ENCODE data around the gene SLCO6A1. TPM values are rescaled to one million over a fixed set of nuclear protein-coding genes. Genes with fewer than 3 reads are reported as not detected.

SLCO6A1 gene
- total and polyA plus RNA-seq, 4 donors = not detected

DNA sequence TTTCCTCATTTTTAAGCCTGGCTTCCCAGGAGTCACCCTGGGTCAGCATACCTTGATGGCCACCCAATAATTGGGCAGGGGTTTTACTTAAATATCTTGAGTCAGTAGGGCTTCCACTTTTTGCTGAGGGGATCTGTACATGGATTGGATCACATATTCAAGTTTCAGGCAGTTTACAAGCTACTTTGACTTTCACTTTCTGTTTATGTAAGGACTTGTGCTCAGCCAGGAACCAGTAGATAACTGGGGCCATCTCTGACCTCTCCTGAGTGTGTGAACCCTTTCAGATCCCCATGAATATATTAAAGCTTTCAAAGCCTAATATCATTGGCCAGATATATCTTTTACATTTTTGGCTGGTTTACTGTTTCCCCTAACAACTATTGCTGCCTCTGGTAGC is 45.1 kb downstream of the SLCO6A1 start:
- Histone ChIP-seq H3K4me3 (ENCODE audit: low read depth, low read length) (no peak overlapping the region), H3K9me3 (ENCODE audit: control insufficient read depth, insufficient read depth, low read length) (peaks cover 2% of the 10 kb centered on the region), H3K27me3 (ENCODE audit: control insufficient read depth, insufficient read depth, low read length) (no peaks in the 10 kb centered on the region), H3K36me3 (ENCODE audit: control insufficient read depth, insufficient read depth, low read length) (no peaks in the 10 kb centered on the region), H3K27ac (ENCODE audit: low read depth, low read length) (no peak overlapping the region), H3K4me1 (ENCODE audit: control insufficient read depth, insufficient read depth, low read length) (no peaks in the 10 kb centered on the region)
- no peak for DNase-seq (ENCODE audit: low read depth in 4 of 6, low spot score in 6 of 6)

DNA sequence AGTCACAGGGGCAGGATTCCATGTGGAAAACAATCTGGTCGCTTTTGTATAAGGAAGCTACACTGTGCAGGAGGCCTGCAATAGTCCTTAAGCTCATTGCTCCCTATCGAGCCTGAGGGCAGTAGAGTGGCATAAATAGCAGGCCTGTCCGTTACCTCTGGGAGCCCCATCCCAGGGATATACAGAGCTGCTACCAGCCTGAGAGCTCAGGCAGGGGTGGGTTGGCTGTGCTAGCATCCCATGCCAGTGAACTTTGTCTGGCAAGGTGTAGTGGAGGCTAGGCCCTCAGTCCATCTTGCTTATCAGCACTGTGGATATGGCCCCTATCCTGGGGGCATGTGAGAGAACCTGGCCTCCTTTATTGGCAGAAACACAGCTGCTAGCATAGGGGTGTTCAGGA is 47.7 kb downstream of the SLCO6A1 start:
- H3K27ac ChIP-seq (ENCODE audit: low read depth, low read length) = no peak overlapping the region
- no peak overlapping the region for H3K4me3 ChIP-seq (ENCODE audit: low read depth, low read length)
- WGBS (ENCODE audit: insufficient coverage) = 92% methylated on average over 3 of the region's 3 CpGs
- H3K4me1 ChIP-seq (ENCODE audit: control insufficient read depth, insufficient read depth, low read length) = no peaks in the 10 kb centered on the region
- DNase-seq (ENCODE audit: low read depth in 4 of 6, low spot score in 6 of 6) = no peak
- H3K36me3 ChIP-seq (ENCODE audit: control insufficient read depth, insufficient read depth, low read length) = no peaks in the 10 kb centered on the region
- H3K9me3 ChIP-seq (ENCODE audit: control insufficient read depth, insufficient read depth, low read length) = peaks cover 2% of the 10 kb centered on the region
- H3K27me3 ChIP-seq (ENCODE audit: control insufficient read depth, insufficient read depth, low read length) = no peaks in the 10 kb centered on the region

DNA sequence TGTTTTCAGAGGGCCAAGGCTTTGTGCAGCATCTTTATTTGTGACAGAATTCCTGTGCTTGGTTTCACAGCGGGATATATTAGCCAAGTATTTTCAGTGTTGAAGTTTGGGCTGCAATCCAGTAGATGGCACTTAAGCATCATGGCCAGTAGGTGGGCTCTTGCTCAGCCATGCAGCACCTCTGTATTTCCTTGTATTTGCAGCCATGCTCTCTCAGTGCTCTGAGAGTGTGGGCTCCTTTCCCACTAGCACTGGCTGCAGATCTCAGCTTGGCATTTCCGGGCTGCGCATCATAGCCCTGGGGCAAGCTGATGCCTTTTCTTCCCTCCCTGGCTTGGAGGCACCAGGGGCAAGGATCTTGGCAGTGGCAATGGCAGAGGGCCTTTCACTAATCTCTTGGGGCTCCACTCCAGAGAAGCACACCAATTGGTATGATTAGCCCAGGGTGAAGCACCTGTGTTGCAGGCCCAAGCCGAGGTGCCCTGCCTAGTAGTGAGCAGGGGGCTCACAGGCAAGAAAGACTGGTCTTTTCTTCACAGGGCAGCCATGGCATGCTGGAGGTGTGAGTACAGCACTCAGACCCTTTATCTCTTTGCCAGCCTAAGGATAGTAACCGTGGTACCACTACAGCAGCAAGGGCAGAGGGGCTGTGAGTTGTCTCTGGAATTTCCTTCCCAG is 48.3 kb downstream of the SLCO6A1 start:
- H3K4me3 ChIP-seq (ENCODE audit: low read depth, low read length) = no peak overlapping the region
- no peaks in the 10 kb centered on the region for H3K27me3 ChIP-seq (ENCODE audit: control insufficient read depth, insufficient read depth, low read length)
- 88% methylated on average over 5 of the region's 5 CpGs for WGBS (ENCODE audit: insufficient coverage)
- no peak for DNase-seq (ENCODE audit: low read depth in 4 of 6, low spot score in 6 of 6)
- no peak overlapping the region for H3K27ac ChIP-seq (ENCODE audit: low read depth, low read length)
- peaks cover 2% of the 10 kb centered on the region for H3K9me3 ChIP-seq (ENCODE audit: control insufficient read depth, insufficient read depth, low read length)
- no peaks in the 10 kb centered on the region for H3K4me1 ChIP-seq (ENCODE audit: control insufficient read depth, insufficient read depth, low read length)
- no peaks in the 10 kb centered on the region for H3K36me3 ChIP-seq (ENCODE audit: control insufficient read depth, insufficient read depth, low read length)

DNA sequence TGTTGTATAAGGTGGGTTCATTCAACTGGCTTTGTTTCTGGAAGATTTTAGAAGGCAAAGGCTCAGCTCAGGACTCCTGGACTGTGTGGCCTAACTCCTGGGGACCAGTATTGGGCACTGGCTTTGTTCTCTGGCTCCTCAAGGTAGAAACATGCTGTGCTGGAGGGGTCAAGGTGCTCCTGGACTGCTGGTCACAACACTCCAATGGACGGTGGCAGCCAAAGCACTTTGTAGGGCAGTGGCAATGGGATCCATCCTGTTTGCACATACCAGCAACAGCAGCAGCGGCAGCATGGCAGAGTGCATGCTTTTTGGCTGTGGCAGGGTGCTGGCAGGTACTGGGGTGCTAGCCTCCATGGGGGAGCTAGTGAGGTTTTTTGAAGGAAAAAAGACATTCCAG is 65.3 kb downstream of the SLCO6A1 start:
- no peaks in the 10 kb centered on the region for H3K4me1 ChIP-seq (ENCODE audit: control insufficient read depth, insufficient read depth, low read length)
- H3K4me3 ChIP-seq (ENCODE audit: low read depth, low read length) = no peak overlapping the region
- no peaks in the 10 kb centered on the region for H3K36me3 ChIP-seq (ENCODE audit: control insufficient read depth, insufficient read depth, low read length)
- DNase-seq (ENCODE audit: low read depth in 4 of 6, low spot score in 6 of 6) = no peak
- H3K9me3 ChIP-seq (ENCODE audit: control insufficient read depth, insufficient read depth, low read length) = no peaks in the 10 kb centered on the region
- 64% methylated on average over 2 of the region's 2 CpGs for WGBS (ENCODE audit: insufficient coverage)
- H3K27ac ChIP-seq (ENCODE audit: low read depth, low read length) = no peak overlapping the region
- H3K27me3 ChIP-seq (ENCODE audit: control insufficient read depth, insufficient read depth, low read length) = no peaks in the 10 kb centered on the region

DNA sequence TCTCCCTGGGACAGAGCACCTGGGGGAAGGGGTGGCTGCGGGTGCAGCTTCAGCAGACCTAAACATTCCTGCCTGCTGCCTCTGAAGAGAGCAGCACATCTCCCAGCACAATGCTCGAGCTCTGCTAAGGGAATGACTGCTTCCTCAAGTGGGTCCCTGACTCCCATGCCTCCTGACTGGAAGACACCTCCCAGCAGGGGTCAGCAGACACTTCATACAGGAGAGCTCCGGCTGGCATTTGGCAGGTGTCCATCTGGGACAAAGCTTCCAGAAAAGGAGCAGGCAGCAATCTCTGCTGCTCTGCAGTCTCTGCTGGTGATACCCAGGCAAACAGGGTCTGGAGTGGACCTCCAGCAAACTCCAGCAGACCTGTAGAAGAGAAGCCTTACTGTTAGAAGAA is 77.2 kb downstream of the SLCO6A1 start:
- Histone ChIP-seq H3K9me3 (ENCODE audit: control insufficient read depth, insufficient read depth, low read length) (no peaks in the 10 kb centered on the region), H3K27me3 (ENCODE audit: control insufficient read depth, insufficient read depth, low read length) (no peaks in the 10 kb centered on the region), H3K4me1 (ENCODE audit: control insufficient read depth, insufficient read depth, low read length) (no peaks in the 10 kb centered on the region), H3K36me3 (ENCODE audit: control insufficient read depth, insufficient read depth, low read length) (no peaks in the 10 kb centered on the region), H3K4me3 (ENCODE audit: low read depth, low read length) (no peak overlapping the region), H3K27ac (ENCODE audit: low read depth, low read length) (no peak overlapping the region)
- WGBS (ENCODE audit: insufficient coverage) = 79% methylated on average over 3 of the region's 3 CpGs
- DNase-seq (ENCODE audit: low read depth in 4 of 6, low spot score in 6 of 6) = peak in 1 of 6 donors; percentile 3

DNA sequence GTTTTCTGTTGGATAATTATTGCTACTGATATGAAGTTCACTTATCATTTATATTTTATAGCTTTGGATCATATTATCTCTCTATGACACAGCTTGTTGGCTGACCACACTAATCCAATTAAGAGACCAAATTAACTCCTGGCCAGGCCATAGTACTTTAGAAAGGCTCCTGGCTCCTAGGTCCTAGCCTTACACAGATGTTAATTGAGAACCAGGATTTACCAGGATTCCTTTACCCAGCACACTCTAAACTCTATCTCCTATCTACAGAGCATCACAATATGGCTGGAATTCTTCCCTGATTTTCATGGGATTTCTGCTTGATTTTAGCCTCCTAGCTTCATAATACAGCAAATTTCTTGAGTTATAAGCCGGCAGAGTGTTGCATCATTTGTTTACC is 80.3 kb downstream of the SLCO6A1 start:
- DNase-seq (ENCODE audit: low read depth in 4 of 6, low spot score in 6 of 6) = no peak
- Histone ChIP-seq H3K9me3 (ENCODE audit: control insufficient read depth, insufficient read depth, low read length) (no peaks in the 10 kb centered on the region), H3K36me3 (ENCODE audit: control insufficient read depth, insufficient read depth, low read length) (no peaks in the 10 kb centered on the region), H3K4me3 (ENCODE audit: low read depth, low read length) (no peak overlapping the region), H3K27ac (ENCODE audit: low read depth, low read length) (no peak overlapping the region), H3K27me3 (ENCODE audit: control insufficient read depth, insufficient read depth, low read length) (no peaks in the 10 kb centered on the region), H3K4me1 (ENCODE audit: control insufficient read depth, insufficient read depth, low read length) (no peaks in the 10 kb centered on the region)
- no CpG with 5 or more reads among the region's 1 CpG for WGBS (ENCODE audit: insufficient coverage)

DNA sequence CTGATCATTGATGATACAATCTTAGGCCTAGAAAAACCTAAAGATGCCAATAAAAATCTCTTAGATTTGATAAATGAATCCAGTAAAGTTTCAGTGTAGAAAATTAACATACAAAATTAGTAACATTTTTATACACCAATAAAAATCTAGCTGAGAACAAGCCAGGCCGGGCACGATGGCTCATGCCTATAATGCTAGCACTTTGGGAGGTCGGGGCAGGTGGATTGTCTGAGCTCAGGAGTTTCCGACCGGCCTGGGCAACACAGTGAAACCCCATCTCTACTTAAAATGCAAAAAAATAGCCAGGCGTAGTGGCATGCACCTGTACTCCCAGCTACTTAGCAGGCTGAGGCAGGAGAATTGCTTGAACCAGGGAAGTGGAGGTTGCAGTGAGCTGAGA is 84.4 kb downstream of the SLCO6A1 start:
- no peak overlapping the region for H3K4me3 ChIP-seq (ENCODE audit: low read depth, low read length)
- no peaks in the 10 kb centered on the region for H3K9me3 ChIP-seq (ENCODE audit: control insufficient read depth, insufficient read depth, low read length)
- no peaks in the 10 kb centered on the region for H3K36me3 ChIP-seq (ENCODE audit: control insufficient read depth, insufficient read depth, low read length)
- no peak for DNase-seq (ENCODE audit: low read depth in 4 of 6, low spot score in 6 of 6)
- H3K4me1 ChIP-seq (ENCODE audit: control insufficient read depth, insufficient read depth, low read length) = no peaks in the 10 kb centered on the region
- 93% methylated on average over 3 of the region's 6 CpGs for WGBS (ENCODE audit: insufficient coverage)
- no peak overlapping the region for H3K27ac ChIP-seq (ENCODE audit: low read depth, low read length)
- H3K27me3 ChIP-seq (ENCODE audit: control insufficient read depth, insufficient read depth, low read length) = no peaks in the 10 kb centered on the region

DNA sequence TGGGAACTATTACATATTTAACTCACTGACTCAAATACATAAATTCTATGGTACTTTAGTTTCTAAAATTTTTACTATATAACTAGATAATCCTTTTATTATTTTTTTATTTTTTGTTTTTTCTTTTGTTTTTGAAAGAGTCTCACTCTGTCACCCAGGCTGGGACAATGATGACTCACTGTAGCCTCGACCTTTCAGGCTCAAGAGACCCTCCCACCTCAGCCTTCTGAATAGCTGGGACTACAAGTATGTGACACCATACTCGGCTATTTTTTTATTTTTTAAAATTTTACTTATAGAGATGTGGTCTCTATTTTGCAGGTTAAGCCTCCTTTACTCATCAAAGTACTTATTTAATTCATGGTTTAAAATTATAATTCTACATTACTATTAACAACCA is 110.6 kb downstream of the SLCO6A1 start:
- no CpG with 5 or more reads among the region's 2 CpGs for WGBS (ENCODE audit: insufficient coverage)
- DNase-seq (ENCODE audit: low read depth in 4 of 6, low spot score in 6 of 6) = no peak
- peaks cover 4% of the 10 kb centered on the region for H3K9me3 ChIP-seq (ENCODE audit: control insufficient read depth, insufficient read depth, low read length)
- no peak overlapping the region for H3K27ac ChIP-seq (ENCODE audit: low read depth, low read length)
- no peaks in the 10 kb centered on the region for H3K27me3 ChIP-seq (ENCODE audit: control insufficient read depth, insufficient read depth, low read length)
- H3K4me1 ChIP-seq (ENCODE audit: control insufficient read depth, insufficient read depth, low read length) = no peaks in the 10 kb centered on the region
- no peak overlapping the region for H3K4me3 ChIP-seq (ENCODE audit: low read depth, low read length)
- H3K36me3 ChIP-seq (ENCODE audit: control insufficient read depth, insufficient read depth, low read length) = no peaks in the 10 kb centered on the region

DNA sequence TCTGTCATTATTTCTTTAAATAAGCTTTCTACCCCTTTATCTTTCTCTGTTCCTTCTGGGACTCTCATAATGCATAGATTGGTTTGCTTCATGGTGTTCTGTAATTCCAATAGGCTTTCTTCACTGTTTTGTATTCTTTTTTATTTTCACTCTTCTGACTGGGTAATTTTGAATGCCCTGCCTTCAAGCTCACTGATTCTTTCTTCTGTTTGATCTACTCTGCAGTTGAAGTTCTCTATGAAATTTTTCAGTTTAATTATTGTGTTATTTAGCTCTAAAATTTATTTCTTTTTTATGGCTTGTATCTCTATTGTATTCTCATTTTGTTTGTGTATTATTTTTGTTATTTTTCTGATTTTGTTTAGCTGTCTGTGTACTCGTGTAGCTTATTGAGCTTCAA is 113.4 kb downstream of the SLCO6A1 start:
- Histone ChIP-seq H3K4me1 (ENCODE audit: control insufficient read depth, insufficient read depth, low read length) (no peaks in the 10 kb centered on the region), H3K9me3 (ENCODE audit: control insufficient read depth, insufficient read depth, low read length) (peaks cover 4% of the 10 kb centered on the region), H3K4me3 (ENCODE audit: low read depth, low read length) (no peak overlapping the region), H3K36me3 (ENCODE audit: control insufficient read depth, insufficient read depth, low read length) (no peaks in the 10 kb centered on the region), H3K27ac (ENCODE audit: low read depth, low read length) (no peak overlapping the region), H3K27me3 (ENCODE audit: control insufficient read depth, insufficient read depth, low read length) (no peaks in the 10 kb centered on the region)
- no peak for DNase-seq (ENCODE audit: low read depth in 4 of 6, low spot score in 6 of 6)
- no CpG with 5 or more reads among the region's 1 CpG for WGBS (ENCODE audit: insufficient coverage)

DNA sequence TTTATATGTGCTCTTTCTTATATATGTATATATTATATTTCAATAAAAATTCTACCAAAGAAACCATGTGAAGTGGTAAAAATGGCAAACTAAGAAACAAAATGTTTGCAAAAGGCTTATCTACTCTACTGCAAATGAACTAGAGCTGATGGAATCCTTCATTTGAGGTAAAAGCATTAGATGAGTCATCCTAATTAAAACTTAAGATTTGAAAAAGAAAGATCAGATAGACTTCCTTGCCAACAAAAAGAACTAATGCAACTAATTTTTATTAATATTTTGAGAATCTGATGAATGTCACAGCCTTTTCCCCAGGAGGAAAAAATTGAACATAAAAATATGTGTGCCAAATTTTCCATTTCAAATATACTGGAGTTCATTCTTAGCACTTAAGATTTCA is 118.6 kb downstream of the SLCO6A1 start:
- DNase-seq (ENCODE audit: low read depth in 4 of 6, low spot score in 6 of 6) = no peak
- peaks cover 2% of the 10 kb centered on the region for H3K9me3 ChIP-seq (ENCODE audit: control insufficient read depth, insufficient read depth, low read length)
- no peak overlapping the region for H3K4me3 ChIP-seq (ENCODE audit: low read depth, low read length)
- no peaks in the 10 kb centered on the region for H3K27me3 ChIP-seq (ENCODE audit: control insufficient read depth, insufficient read depth, low read length)
- no peak overlapping the region for H3K27ac ChIP-seq (ENCODE audit: low read depth, low read length)
- H3K4me1 ChIP-seq (ENCODE audit: control insufficient read depth, insufficient read depth, low read length) = no peaks in the 10 kb centered on the region
- no peaks in the 10 kb centered on the region for H3K36me3 ChIP-seq (ENCODE audit: control insufficient read depth, insufficient read depth, low read length)

Data from spinal cord (tissue), 10 donors.